H7 (cell line): ENCODE measurements around the gene RAB37. TPM values are rescaled to one million over a fixed set of nuclear protein-coding genes. Genes with fewer than 3 reads are reported as not detected.

Experiments used
- DNase-seq: peaks from one replicate; pipeline ENCODE4 v3.0.0; 2012
- H3K27me3 ChIP-seq: 2 replicates; pipeline ENCODE4 v1.6.0; 2011; ENCODE audit warnings: mild to moderate bottlenecking, low read length; ENCODE audit not compliant: control insufficient read depth, insufficient read depth
- H3K36me3 ChIP-seq: replicated peaks from 2 replicates; pipeline ENCODE4 v1.5.1; 2011; ENCODE audit warnings: low read length; ENCODE audit not compliant: control insufficient read depth, insufficient read depth
- H3K4me3 ChIP-seq: 2 replicates; pipeline ENCODE4 v1.5.1; 2011; ENCODE audit warnings: low read depth, mild to moderate bottlenecking, control low read depth, low read length, moderate library complexity; ENCODE audit not compliant: insufficient read depth
- total RNA-seq: library from RNA; depleted of rRNA; stranded (reverse); fragments of >200 nt; shearing (Covaris generic); gene quantifications from 2 replicates; pipeline ENCODE4 v1.2.3, GENCODE V29; 2014

Gene RAB37
- total RNA-seq, 1 experiment from 2014 or later, result 2.5 TPM

DNA sequence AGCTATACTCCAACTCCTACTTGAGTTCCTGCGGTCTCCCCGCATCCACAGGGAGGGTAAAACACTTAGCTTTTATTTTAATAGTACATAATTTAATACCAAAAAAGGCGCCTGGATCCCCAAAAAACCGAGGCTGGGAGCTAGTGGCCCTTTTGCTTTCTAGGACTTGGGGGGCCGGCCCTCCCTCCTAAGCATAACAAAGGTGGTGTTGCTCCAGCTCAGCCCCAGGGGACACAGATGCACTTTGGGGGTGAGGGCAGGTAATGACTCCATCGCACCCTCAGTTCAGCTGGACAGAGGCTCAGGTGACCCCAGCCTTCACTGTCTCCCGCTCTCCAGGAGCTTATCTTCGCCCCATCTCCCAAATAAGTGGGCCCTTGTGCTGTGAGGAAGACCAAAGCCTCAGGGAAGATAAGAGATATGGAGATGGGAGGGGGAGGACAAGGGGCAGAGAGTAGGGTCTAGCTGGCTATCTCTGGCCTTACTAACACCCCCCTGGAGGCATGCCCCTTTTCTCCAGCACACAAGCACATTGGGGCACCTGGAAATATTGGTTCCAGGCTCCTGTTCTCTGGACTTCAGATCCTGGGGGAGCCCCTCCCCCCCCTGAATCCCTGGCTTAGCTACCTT lies 8.6 kb downstream of the RAB37 start:
- DNase-seq, result peak; percentile 35
- Histone ChIP-seq H3K4me3 (no peak overlapping the region), H3K27me3 (peaks cover 11% of the 10 kb centered on the region), H3K36me3 (0 out of 2 replicates have a peak, but pooled peaks cover 1% of the 10 kb centered on the region)

DNA sequence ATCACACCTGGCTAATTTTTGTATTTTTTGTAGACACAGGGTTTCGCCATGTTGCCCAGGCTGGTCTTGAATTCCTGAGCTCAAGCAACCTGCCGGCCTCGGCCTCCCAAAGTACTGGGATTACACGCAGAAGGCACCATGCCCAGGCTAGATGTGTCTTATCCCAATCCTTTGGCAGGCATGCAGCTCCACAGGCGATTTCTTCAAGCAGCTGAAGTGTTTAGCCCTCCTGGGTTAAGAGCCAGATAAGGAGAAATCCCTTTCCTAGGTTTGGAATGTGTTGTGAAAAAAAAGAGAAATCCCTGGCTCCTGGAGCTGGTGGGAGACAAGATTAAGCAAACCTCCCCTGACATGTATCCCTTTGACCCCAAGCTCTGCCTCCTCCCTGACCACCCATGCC lies 9.3 kb downstream of the RAB37 start:
- Histone ChIP-seq H3K4me3 (no peak overlapping the region), H3K27me3 (peaks cover 11% of the 10 kb centered on the region), H3K36me3 (peaks cover 3% of the 10 kb centered on the region)
- no peak for DNase-seq

DNA sequence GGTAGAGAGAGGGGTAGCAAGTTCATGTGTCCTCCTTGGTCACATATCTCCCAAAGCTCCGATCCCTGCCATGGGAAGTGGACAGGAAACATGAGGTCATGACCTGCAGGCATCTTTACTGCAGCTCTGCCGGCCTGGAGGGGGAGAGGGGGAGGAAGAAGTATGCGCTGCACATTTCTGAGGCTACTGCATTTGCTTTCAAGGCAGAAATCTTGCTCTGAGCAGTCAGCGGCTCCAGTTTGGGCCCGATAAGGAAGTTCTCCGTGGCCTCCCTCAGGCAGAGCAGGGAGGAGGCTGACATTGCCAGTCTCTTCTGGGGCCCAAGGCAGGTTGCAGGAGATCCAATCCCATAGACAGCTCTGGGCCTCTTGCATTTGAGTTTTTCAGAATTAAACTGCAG lies 9.9 kb downstream of the RAB37 start:
- DNase-seq, result no peak
- H3K36me3 ChIP-seq, result peaks cover 3% of the 10 kb centered on the region
- no peak overlapping the region for H3K4me3 ChIP-seq
- H3K27me3 ChIP-seq, result peaks cover 11% of the 10 kb centered on the region

DNA sequence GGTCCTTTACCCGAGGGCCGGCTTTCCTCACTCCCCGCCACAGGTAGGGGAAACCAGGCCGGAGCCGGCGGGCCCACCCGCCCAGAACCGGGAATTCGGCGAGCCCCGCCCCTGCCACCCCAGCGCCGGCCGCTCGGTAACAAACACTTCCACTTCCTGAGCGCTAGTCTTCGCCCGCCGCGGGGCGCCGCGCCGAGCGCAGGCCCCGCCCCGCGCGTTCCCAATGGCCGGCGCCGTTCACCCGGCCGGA lies 11.1 kb downstream of the RAB37 start:
- no peak for DNase-seq
- H3K27me3 ChIP-seq, result peaks cover 11% of the 10 kb centered on the region

DNA sequence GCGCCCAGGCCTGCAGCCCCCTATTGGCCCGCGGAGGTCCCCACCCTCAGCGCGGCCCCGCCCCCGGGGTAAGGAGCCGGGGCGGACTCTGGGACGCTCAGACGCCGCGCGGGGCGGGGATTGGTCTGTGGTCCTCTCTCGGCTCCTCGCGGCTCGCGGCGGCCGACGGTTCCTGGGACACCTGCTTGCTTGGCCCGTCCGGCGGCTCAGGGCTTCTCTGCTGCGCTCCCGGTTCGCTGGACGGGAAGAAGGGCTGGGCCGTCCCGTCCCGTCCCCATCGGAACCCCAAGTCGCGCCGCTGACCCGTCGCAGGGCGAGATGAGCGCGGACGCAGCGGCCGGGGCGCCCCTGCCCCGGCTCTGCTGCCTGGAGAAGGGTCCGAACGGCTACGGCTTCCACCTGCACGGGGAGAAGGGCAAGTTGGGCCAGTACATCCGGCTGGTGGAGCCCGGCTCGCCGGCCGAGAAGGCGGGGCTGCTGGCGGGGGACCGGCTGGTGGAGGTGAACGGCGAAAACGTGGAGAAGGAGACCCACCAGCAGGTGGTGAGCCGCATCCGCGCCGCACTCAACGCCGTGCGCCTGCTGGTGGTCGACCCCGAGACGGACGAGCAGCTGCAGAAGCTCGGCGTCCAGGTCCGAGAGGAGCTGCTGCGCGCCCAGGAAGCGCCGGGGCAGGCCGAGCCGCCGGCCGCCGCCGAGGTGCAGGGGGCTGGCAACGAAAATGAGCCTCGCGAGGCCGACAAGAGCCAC lies 11.6 kb downstream of the RAB37 start, which contains the start of gene NHERF1:
Gene NHERF1, plus strand, starts transcription at position 100 of the 750 bp plus-strand sequence. Its CDS starts 219 bp downstream, at position 319.
- H3K36me3 ChIP-seq, result peaks cover 3% of the 10 kb centered on the region
- H3K27me3 ChIP-seq, result peaks cover 11% of the 10 kb centered on the region
- peak within 1 kb of the TSS; percentile 93 for H3K4me3 ChIP-seq
- peak; percentile 100 for DNase-seq

More for the DNA sequence above, 11.1 kb downstream of the RAB37 start:
- peaks cover 3% of the 10 kb centered on the region for H3K36me3 ChIP-seq
- H3K4me3 ChIP-seq, result peak overlapping the region; percentile 31

DNA sequence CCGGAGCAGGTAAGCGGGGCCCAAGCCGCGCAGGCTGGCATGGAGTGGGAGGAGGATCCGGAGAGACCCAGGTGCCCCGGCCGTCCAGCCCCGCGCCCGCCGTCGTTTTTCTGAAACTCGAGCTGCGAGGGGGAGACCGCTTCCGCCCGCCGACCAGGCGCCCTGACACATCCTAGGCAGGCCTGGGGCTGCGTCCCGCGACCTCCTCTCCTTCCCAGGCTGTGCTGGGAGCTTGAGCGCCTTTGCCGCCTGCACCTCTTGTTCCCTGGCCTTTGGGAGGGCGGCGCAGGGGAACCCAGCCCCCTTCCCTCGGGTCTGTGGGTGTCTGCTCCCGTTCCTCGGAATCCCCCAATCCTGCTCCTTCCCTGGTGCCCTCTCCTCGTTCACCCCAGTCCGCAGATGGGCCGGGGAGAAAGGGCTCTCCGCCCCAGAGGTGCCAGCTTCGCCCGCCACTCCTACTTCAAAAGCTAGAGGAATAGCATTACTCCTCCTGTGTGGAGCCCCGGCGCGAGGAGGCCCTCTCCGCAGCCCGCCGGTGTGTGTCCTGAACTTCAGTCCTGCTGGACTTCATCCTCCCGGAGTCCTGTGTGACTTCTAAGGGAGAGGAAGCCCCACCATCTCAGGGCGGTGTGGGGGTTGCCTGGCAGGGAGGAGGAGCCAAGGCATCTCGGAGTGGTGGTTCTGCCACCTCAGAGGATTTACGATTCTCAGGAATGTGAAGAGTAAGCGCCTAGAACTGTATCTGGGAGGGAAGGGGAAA lies 12.4 kb downstream of the RAB37 start:
- peaks cover 3% of the 10 kb centered on the region for H3K36me3 ChIP-seq
- H3K27me3 ChIP-seq, result peaks cover 11% of the 10 kb centered on the region
- H3K4me3 ChIP-seq, result peak overlapping the region; percentile 93
- peak; percentile 76 for DNase-seq

DNA sequence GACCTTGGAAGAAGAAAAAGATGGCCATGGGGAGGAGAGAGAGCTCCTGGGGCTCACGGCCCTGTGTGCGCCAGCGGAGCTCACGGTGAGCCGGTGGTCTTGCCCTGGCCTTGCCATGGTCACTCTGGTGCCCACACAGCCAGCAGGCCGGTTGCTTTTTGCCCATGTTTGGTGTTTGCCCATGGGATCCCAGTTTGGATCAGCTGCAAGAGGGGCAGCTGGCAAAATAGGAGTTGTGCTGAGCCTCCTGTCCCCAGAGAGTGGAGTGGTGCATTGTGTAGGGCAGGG lies 12.9 kb downstream of the RAB37 start:
- H3K27me3 ChIP-seq, result peaks cover 11% of the 10 kb centered on the region
- peak overlapping the region; percentile 93 for H3K4me3 ChIP-seq
- DNase-seq, result no peak
- peaks cover 3% of the 10 kb centered on the region for H3K36me3 ChIP-seq

DNA sequence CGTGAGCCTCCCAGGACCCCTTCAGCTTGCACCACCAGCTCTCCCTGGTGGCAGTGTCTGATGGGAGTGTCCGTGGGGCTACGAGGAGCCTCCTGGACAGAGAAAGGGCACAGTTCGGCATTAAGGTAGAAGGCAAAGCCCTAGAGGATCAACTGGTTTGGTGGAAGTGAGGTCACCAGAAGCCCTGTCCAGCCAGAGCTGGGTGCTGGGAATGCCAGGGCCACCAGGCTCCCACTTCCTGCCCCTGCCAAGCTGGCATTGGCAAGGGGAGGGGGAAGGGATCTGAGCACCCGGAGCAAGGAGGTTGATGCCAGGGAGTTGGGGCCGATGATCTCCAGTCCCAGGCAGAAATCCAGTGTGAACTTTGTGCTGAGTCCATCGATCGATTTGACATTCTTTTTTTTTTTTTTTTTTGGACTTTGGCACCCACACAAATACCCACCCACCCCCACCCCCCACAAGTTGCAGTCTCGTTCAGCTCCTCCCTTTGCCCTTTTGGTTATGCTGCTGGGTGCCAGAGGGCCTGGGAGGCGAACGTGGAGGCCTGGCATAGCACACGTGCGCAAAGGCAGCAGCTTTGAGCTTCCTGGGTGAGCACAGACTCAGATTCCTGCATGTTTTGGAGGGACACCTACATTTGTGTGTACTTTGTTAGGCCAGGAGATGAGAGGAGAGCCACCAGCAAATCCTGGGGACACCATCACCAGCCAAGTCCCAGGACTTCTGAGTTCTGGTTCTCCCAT lies 13.4 kb downstream of the RAB37 start:
- Histone ChIP-seq H3K4me3 (peak overlapping the region; percentile 93), H3K36me3 (peaks cover 3% of the 10 kb centered on the region), H3K27me3 (peaks cover 11% of the 10 kb centered on the region)
- no peak for DNase-seq

DNA sequence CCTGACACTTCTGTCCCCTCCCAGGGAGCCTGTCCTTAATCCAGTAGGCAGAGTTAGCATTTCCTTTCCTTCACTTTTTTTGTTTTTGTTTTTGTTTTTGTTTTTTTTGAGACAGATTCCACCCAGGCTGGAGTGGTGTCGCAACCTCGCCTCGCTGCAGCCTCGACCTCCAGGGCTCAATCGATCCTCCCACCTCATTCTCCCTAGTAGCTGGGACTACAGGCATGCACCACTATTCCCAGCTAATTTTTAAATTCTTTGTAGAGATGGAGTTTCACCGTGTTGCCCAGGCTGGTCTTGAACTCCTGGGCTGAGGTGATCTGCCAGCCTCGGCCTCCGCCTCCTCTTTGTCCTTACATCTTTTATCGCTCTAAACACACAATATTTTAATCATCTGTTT lies 15.4 kb downstream of the RAB37 start:
- H3K27me3 ChIP-seq, result peaks cover 11% of the 10 kb centered on the region
- no peak for DNase-seq
- no peak overlapping the region for H3K4me3 ChIP-seq
- H3K36me3 ChIP-seq, result peaks cover 3% of the 10 kb centered on the region

DNA sequence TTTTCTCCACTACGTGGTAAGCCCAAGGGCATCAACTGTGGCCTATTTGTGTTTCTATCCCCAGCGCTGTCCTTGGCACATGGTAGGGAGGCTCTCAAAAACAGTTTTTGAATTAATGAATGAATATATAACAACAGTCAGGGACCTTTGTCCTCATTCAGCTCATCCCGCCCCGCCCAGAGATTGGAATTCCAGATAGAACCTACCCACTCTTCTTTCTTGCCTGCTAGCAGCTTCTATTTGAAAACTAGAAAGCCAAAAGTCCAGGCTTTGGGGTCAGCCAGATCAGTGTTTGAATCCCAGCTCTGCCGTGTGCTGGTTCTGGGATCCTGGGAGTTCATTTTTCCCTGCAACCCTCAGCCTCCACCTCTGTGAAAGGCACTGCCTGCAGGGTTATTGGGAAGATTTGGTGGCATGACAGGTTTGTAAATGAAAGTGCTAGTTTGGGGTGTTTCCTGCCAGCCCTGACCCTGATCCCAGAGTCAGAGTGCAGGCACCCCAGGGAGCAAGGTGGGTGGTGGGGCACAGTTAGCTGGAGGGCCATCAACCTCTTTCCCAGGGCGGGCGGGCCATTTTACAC lies 15.9 kb downstream of the RAB37 start:
- Histone ChIP-seq H3K27me3 (peaks cover 11% of the 10 kb centered on the region), H3K36me3 (peaks cover 3% of the 10 kb centered on the region), H3K4me3 (no peak overlapping the region)
- no peak for DNase-seq

DNA sequence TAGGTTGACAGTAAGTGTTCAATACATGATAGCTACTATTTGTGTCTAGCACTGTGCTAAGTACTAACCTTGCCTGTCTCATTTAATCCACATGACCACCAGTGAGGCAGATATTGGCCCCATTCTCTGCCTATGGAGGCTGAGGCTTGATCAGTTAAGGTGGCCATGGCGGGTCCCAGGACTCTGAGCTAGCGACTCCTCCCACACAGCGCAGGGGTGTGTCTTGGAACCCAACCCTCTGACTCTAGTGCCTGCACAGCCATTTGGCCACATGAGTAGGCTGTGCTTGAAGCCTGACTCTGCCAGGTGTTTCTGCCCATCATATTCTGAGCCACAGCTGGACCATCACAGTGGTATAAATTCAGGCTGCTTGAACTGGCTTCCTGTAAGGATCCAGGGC lies 17.8 kb downstream of the RAB37 start:
- peaks cover 4% of the 10 kb centered on the region for H3K27me3 ChIP-seq
- no peak for DNase-seq
- H3K4me3 ChIP-seq, result no peak overlapping the region
- peaks cover 3% of the 10 kb centered on the region for H3K36me3 ChIP-seq

DNA sequence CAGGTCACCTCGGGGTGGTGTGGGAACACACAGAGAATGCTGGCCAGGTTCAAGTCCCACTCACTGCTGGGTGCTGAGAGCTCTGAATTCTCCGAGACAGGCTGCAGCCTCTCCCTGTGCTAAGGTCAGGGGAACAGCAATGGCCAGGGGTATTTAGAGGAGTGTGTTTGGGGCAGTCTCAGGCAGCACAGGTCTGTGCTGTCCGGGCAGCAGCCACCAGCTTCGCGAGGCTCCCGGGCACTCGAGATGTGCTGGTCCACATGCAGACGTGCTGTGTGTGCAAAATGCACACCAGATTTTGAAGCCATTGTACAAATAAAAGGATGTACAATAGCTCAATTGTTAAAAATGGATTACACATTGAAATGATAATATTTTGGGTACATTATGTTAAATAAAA lies 18.5 kb downstream of the RAB37 start:
- Histone ChIP-seq H3K36me3 (peaks cover 2% of the 10 kb centered on the region), H3K27me3 (no peaks in the 10 kb centered on the region), H3K4me3 (no peak overlapping the region)
- no peak for DNase-seq

DNA sequence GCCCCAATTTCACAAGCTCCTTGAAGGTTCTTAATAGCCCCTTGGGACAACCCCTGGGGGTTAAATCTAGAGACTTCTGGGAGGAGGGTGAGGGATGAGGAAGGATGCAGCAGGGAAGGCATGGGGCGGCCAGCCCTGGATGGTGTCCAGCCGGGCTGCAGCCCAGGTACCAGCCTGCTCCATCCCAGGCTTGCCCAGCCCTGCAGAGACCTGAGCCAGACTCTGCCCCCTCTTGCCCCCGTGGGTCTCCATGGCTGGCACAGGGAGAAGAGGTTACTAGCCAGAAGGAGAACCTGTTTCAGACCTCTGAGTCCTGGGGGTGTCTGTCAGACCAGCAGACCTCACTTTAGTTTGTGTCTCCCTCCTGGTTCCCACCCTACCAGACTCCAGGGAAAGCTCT lies 19.8 kb downstream of the RAB37 start:
- no peaks in the 10 kb centered on the region for H3K27me3 ChIP-seq

DNA sequence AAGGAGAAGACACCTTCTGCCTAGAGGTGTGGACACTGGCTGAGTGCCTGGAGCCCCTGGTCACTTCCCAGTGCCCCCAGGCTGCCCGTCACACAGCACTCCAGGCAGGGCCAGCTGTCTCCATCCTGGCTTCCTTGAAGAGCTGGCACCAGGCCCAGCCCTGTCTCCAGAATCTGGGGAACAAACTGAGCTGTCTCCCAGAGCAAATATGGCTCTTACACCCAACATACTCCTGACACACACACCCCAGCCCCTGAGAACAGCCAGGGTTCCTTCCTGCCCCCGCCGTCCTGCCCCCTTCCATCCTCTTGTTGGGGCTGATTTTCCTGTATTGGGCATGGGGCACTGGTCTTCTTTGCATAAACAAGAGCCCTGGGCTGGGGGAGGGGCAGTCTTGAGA lies 20.4 kb downstream of the RAB37 start:
- H3K27me3 ChIP-seq, result no peaks in the 10 kb centered on the region
- H3K4me3 ChIP-seq, result no peak overlapping the region
- no peak for DNase-seq
- no peaks in the 10 kb centered on the region; the same call in 1 of the 2 replicates for H3K36me3 ChIP-seq

More for the DNA sequence above, 19.8 kb downstream of the RAB37 start:
- no peak overlapping the region for H3K4me3 ChIP-seq
- H3K36me3 ChIP-seq, result no peaks in the 10 kb centered on the region; the same call in 1 of the 2 replicates
- no peak for DNase-seq
